OCI-LY7 (cell line): ENCODE measurements around the gene AFDN. TPM values are rescaled to one million over a fixed set of nuclear protein-coding genes. Genes with fewer than 3 reads are reported as not detected.

Experiments
- BruUV-seq: library from RNA; stranded (reverse); fragments of 400-500 nt; replicated peaks from 2 replicates; lab custom pipeline; 2021; lab: Mats Ljungman, UMichigan
- CTCF ChIA-PET: fragments of 300-600 bp; sonication (Branson Sonifier 250); formaldehyde crosslinking; loops from one replicate; lab custom pipeline; 2022; ENCODE audit warnings: antibody characterized with exemption; ENCODE audit not compliant: unreplicated experiment; lab: Charles Lee
- POLR2A ChIA-PET: fragments of 300-600 bp; sonication (Branson Sonifier 250); formaldehyde crosslinking; loops from one replicate; lab custom pipeline; 2022; ENCODE audit warnings: antibody characterized with exemption; lab: Charles Lee
- DNase-seq: peaks from one replicate; pipeline ENCODE4 v3.0.0-alpha.2; 2015; ENCODE audit warnings: low spot score
- H2AFZ ChIP-seq: fragments of 200-600 bp; sonication (generic), shearing (Covaris generic); 2 replicates; pipeline ENCODE4 v1.6.1; 2014; ENCODE audit warnings: mild to moderate bottlenecking, antibody characterized with exemption, low read length, moderate library complexity
- H3K27ac ChIP-seq: fragments of 200-600 bp; sonication (generic); 2 replicates; pipeline ENCODE4 v1.5.1; 2014; ENCODE audit warnings: mixed run types, low read depth, mild to moderate bottlenecking, moderate library complexity, low read length, inconsistent platforms; ENCODE audit not compliant: poor library complexity, severe bottlenecking
- H3K36me3 ChIP-seq: fragments of 200-600 bp; sonication (generic); 2 replicates; pipeline ENCODE4 v1.6.1; 2014; ENCODE audit warnings: mild to moderate bottlenecking, antibody characterized with exemption, low read length, moderate library complexity, mixed read lengths; ENCODE audit not compliant: insufficient read depth
- H3K4me1 ChIP-seq: fragments of 200-600 bp; sonication (generic); 2 replicates; pipeline ENCODE4 v1.5.1; 2014; ENCODE audit warnings: mild to moderate bottlenecking, low read length; ENCODE audit not compliant: insufficient read depth, poor library complexity, severe bottlenecking
- H3K4me2 ChIP-seq: fragments of 200-600 bp; sonication (generic); 2 replicates; pipeline ENCODE4 v1.6.1; 2014; ENCODE audit warnings: mild to moderate bottlenecking, low read length
- H3K4me3 ChIP-seq: fragments of 200-600 bp; sonication (generic); 2 replicates; pipeline ENCODE4 v1.5.1; 2014; ENCODE audit warnings: mild to moderate bottlenecking, low read depth, low read length; ENCODE audit not compliant: poor library complexity, severe bottlenecking
- H3K79me2 ChIP-seq: fragments of 200-600 bp; sonication (generic); 2 replicates; pipeline ENCODE4 v1.6.1; 2016; ENCODE audit warnings: low read depth, mild to moderate bottlenecking, low read length, moderate library complexity, mixed read lengths; ENCODE audit not compliant: insufficient read depth
- H3K9me2 ChIP-seq: fragments of 200-600 bp; sonication (generic); 2 replicates; pipeline ENCODE4 v1.6.1; 2016; ENCODE audit warnings: mild to moderate bottlenecking, low read length, mixed read lengths; ENCODE audit not compliant: insufficient read depth
- H3K9me3 ChIP-seq: fragments of 200-600 bp; sonication (generic); 2 replicates; pipeline ENCODE4 v1.6.1; 2014; ENCODE audit warnings: mild to moderate bottlenecking, mixed run types, low read length, mixed read lengths
- H4K20me1 ChIP-seq: fragments of 200-600 bp; sonication (generic); 2 replicates; pipeline ENCODE4 v1.6.1; 2014; ENCODE audit warnings: mild to moderate bottlenecking, antibody characterized with exemption, low read length, moderate library complexity, mixed read lengths; ENCODE audit not compliant: insufficient read depth
- EZH2phosphoT487 ChIP-seq: fragments of 200-600 bp; sonication (generic); IDR thresholded peaks from 2 replicates; pipeline ENCODE4 v1.6.1; 2018; ENCODE audit warnings: low read depth, borderline replicate concordance, mild to moderate bottlenecking, mixed run types, antibody characterized with exemption, low read length, moderate library complexity, mixed read lengths
- intact Hi-C: fragments of 100-400 bp; cut with micrococcal nuclease; formaldehyde crosslinking; loops from one replicate; pipeline ENCODE4 v1.10.0; 2022; ENCODE audit not compliant: unreplicated experiment
- total RNA-seq, 2 experiments: library from RNA; depleted of rRNA in 1 of 2; stranded (reverse); fragments of >200 nt in 1 of 2; shearing (Covaris generic) in 1 of 2; gene quantifications; 2 replicates each; pipeline ENCODE4 v1.2.3, GENCODE V29; 2014 to 2022
- TF ChIP-seq, protein P1 (sequence below): fragments of 200-600 bp; sonication (generic); conservative IDR thresholded peaks from 2 replicates; pipeline ENCODE4 v1.5.1; 2014; ENCODE audit warnings: mild to moderate bottlenecking, antibody characterized with exemption, low read length, moderate library complexity, mixed read lengths

AFDN gene
- total RNA-seq, 2 experiments from 2014 or later: 43.6 to 71.6 TPM

DNA sequence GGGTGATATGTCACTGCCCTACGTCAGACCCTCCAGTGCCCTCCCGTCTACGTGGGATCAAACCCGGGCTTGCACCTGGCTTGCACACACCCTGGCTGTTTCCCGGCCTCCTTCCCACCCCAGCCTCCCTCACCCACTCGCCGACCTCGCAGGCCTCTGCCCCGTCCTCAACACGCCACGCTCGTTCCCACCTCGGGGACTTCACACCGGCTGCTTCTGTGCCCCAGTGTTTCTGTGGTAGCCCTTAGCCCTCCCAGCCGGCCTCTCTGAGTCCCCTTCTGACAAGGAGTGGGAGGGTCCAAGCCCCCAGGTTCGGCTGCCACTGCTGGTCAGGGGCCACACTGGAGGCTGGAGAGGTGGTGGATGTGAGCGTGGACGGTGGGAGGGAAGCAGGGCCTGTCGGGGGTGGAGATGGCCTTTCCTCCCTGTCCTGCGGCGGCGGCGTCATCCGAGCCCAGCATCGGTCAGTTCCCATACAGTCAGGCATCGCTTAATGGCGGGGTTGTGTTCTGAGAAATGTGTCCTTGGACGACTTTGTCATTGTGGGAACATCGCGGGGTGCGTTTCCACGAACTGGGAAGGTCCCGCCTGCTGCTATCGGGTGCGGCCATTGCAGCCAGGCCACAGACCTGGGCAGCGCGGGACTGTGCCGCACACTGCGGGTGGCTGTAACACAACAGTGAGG lies 159.3 kb downstream of the AFDN start:
- no peaks in the 10 kb centered on the region for H3K9me2 ChIP-seq
- no peak for DNase-seq
- CTCF ChIA-PET: no interaction called here

DNA sequence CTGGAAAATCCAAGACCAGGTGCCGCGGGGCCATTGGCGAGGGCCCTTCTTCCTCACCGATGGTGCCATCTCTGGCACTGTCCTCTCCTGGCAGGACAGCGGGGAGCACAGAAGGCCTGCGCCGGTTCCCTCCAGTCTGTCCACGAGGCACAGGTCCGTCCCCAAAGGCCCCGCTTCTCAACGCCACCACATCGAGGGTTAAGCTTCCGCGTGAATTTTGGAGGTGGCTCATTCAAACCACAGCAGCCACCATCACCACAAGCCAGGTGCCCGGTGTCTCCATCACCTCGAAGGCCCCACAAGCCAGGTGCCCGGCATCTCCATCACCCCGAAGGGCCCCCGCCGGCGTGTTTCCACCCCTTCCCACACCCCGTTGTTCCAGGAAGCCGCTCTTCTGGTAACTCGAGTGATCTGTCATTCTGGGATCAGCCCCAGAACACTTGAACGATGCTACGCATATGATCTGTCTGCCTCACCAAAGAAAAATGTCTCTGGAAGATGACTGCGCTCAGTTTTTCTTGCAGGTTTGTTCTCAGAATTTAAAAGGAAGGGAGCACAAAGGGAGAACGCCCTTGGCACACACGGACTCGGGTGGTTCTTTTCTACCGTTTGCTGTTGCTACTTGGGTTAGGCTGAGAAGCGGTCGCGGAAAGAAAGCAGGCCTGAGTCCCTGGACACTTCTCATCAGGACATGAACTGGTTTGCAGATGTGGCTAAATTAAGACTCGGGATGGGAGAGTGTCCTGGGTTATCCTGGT lies 160.9 kb downstream of the AFDN start:
- no peak overlapping the region for H3K4me3 ChIP-seq
- no peaks in the 10 kb centered on the region for H3K79me2 ChIP-seq
- ChIA-PET CTCF (no interaction called here), POLR2A (no interaction called here)
- intact Hi-C loops: no loop called here
- H3K9me3 ChIP-seq: no peaks in the 10 kb centered on the region
- H2AFZ ChIP-seq: no peak overlapping the region
- H3K4me2 ChIP-seq: no peak overlapping the region
- H3K27ac ChIP-seq: no peak overlapping the region
- BruUV-seq: no TSS peak
- no peak for DNase-seq
- H3K9me2 ChIP-seq: no peaks in the 10 kb centered on the region
- no peaks in the 10 kb centered on the region for H4K20me1 ChIP-seq
- H3K36me3 ChIP-seq: no peaks in the 10 kb centered on the region
- no peak for TF ChIP-seq EZH2phosphoT487
- TF ChIP-seq, protein P1, sequence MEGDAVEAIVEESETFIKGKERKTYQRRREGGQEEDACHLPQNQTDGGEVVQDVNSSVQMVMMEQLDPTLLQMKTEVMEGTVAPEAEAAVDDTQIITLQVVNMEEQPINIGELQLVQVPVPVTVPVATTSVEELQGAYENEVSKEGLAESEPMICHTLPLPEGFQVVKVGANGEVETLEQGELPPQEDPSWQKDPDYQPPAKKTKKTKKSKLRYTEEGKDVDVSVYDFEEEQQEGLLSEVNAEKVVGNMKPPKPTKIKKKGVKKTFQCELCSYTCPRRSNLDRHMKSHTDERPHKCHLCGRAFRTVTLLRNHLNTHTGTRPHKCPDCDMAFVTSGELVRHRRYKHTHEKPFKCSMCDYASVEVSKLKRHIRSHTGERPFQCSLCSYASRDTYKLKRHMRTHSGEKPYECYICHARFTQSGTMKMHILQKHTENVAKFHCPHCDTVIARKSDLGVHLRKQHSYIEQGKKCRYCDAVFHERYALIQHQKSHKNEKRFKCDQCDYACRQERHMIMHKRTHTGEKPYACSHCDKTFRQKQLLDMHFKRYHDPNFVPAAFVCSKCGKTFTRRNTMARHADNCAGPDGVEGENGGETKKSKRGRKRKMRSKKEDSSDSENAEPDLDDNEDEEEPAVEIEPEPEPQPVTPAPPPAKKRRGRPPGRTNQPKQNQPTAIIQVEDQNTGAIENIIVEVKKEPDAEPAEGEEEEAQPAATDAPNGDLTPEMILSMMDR: no peak
- no peaks in the 10 kb centered on the region for H3K4me1 ChIP-seq

More for the DNA sequence above, 159.3 kb downstream of the AFDN start:
- H3K27ac ChIP-seq: no peak overlapping the region
- no peak overlapping the region for H3K4me2 ChIP-seq
- no TSS peak for BruUV-seq
- TF ChIP-seq, protein P1: no peak
- TF ChIP-seq EZH2phosphoT487: no peak
- no peaks in the 10 kb centered on the region for H3K79me2 ChIP-seq
- H3K4me1 ChIP-seq: no peaks in the 10 kb centered on the region
- intact Hi-C loops: no loop called here
- no peak overlapping the region for H2AFZ ChIP-seq
- H4K20me1 ChIP-seq: no peaks in the 10 kb centered on the region
- H3K36me3 ChIP-seq: no peaks in the 10 kb centered on the region
- H3K4me3 ChIP-seq: no peak overlapping the region
- no peaks in the 10 kb centered on the region for H3K9me3 ChIP-seq
- POLR2A ChIA-PET: no interaction called here

DNA sequence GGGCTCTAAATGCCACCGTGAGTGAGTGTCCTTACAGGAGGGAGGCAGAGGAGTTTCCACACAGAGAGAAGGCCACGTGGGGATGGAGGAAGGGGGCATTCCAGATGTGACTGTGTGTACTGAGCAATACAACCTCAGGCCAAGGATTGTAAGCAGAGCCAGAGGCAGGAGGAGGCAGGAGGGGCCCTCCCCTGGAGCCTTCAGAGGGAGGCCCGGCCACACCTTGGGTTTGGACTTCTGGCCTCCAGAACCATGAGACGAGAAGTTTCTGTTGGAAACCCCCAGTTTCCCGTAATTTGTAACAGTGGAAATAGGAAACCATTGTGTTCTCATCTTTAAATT lies 161.4 kb downstream of the AFDN start:
- H3K4me3 ChIP-seq: no peak overlapping the region
- H3K4me1 ChIP-seq: no peaks in the 10 kb centered on the region
- no peak overlapping the region for H3K4me2 ChIP-seq
- CTCF ChIA-PET: no interaction called here
- no TSS peak for BruUV-seq
- no peak for DNase-seq
- POLR2A ChIA-PET: no interaction called here
- no peaks in the 10 kb centered on the region for H4K20me1 ChIP-seq
- no peaks in the 10 kb centered on the region for H3K9me2 ChIP-seq
- no peaks in the 10 kb centered on the region for H3K36me3 ChIP-seq
- no peak for TF ChIP-seq EZH2phosphoT487
- TF ChIP-seq, protein P1: no peak
- no peaks in the 10 kb centered on the region for H3K9me3 ChIP-seq
- H3K27ac ChIP-seq: no peak overlapping the region
- no peak overlapping the region for H2AFZ ChIP-seq
- no peaks in the 10 kb centered on the region for H3K79me2 ChIP-seq
- intact Hi-C loops: no loop called here
